Activated CD8-positive, alpha-beta T cell treated with anti-CD3 and anti-CD28 coated beads for 36 hours (primary cell): Measurements from ENCODE around the gene KNDC1. TPM values are rescaled to one million over a fixed set of nuclear protein-coding genes. Genes with fewer than 3 reads are reported as not detected.
"Not testable (repeated sequence)": the region's sequence is repeated elsewhere in the genome, so short reads cannot be mapped to it uniquely, and the experiment has no call there.

ENCODE experiments used
- ATAC-seq: fragments of 200-7000 bp; cut with Tn5 transposase; one replicate; pipeline ENCODE4 v1.10.0; 2021; ENCODE audit warnings: mild to moderate bottlenecking, moderate library complexity
- CTCF ChIA-PET: fragments of 350-600 bp; sonication (Branson Sonifier 250); formaldehyde crosslinking; loops from one replicate; lab custom pipeline; 2021; ENCODE audit warnings: antibody characterized with exemption; lab: Charles Lee
- POLR2A ChIA-PET: fragments of 350-600 bp; sonication (Branson Sonifier 250); formaldehyde crosslinking; loops from one replicate; lab custom pipeline; 2021; ENCODE audit warnings: antibody characterized with exemption; lab: Charles Lee
- DNase-seq: peaks from one replicate; pipeline ENCODE4 v3.0.0-alpha.2; 2020
- H3K27ac Mint-ChIP-seq: one replicate; pipeline ENCODE4 v1.8.0; 2021; ENCODE audit warnings: mild to moderate bottlenecking, mixed read lengths
- H3K27me3 Mint-ChIP-seq: one replicate; pipeline ENCODE4 v1.8.0; 2021; ENCODE audit warnings: mixed read lengths
- H3K36me3 Mint-ChIP-seq: one replicate; pipeline ENCODE4 v1.8.0; 2021; ENCODE audit warnings: low read depth, mixed read lengths
- H3K4me1 Mint-ChIP-seq: one replicate; pipeline ENCODE4 v1.8.0; 2021; ENCODE audit warnings: low read depth, mixed read lengths
- H3K4me3 Mint-ChIP-seq: one replicate; pipeline ENCODE4 v1.8.0; 2021; ENCODE audit warnings: mild to moderate bottlenecking, moderate library complexity, mixed read lengths
- H3K9me3 Mint-ChIP-seq: one replicate; pipeline ENCODE4 v1.8.0; 2021; ENCODE audit warnings: mixed read lengths
- intact Hi-C: fragments of 100-400 bp; cut with micrococcal nuclease; formaldehyde crosslinking; loops from one replicate; pipeline ENCODE4 v1.10.0; 2022
- total RNA-seq, 2 experiments: library from RNA; stranded (reverse); gene quantifications; one replicate each; pipeline ENCODE4 v1.2.3, GENCODE V29; 2021
- TF ChIP-seq, protein P1 (sequence below): fragments of 200-600 bp; IDR thresholded peaks from one replicate; pipeline ENCODE4 v1.8.0; 2022; ENCODE audit warnings: antibody characterized with exemption, mild to moderate bottlenecking

Gene KNDC1
- total RNA-seq, 2 experiments from 2014 or later: not detected

DNA sequence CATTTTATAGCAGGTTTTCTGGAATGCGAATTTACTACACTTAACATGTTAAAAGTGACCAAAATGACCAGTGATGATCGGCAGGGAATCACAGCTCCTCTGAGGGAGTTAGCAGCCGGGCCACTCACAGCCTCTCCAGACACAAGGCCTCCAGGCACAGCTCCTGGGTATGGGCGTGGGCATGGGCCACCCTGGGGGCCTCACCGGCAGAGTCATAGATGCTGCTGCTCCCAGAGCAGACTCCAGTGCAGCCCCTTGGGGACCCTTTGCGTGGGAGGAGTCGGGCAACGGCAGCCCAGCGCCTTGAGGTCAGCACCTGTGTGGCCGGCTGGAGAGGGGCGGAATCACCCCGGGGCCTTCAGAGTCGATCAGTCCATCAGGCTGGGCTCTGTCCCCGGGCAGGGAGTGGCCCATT is 8.6 kb downstream of the KNDC1 start:
- CTCF ChIA-PET: no interaction called here
- no peak for ATAC-seq
- Mint-ChIP-seq H3K27me3 (peaks cover 11% of the 10 kb centered on the region), H3K27ac (no peak overlapping the region), H3K9me3 (no peaks in the 10 kb centered on the region), H3K36me3 (no peaks in the 10 kb centered on the region), H3K4me1 (no peaks in the 10 kb centered on the region), H3K4me3 (no peak overlapping the region)
- TF ChIP-seq, protein P1, sequence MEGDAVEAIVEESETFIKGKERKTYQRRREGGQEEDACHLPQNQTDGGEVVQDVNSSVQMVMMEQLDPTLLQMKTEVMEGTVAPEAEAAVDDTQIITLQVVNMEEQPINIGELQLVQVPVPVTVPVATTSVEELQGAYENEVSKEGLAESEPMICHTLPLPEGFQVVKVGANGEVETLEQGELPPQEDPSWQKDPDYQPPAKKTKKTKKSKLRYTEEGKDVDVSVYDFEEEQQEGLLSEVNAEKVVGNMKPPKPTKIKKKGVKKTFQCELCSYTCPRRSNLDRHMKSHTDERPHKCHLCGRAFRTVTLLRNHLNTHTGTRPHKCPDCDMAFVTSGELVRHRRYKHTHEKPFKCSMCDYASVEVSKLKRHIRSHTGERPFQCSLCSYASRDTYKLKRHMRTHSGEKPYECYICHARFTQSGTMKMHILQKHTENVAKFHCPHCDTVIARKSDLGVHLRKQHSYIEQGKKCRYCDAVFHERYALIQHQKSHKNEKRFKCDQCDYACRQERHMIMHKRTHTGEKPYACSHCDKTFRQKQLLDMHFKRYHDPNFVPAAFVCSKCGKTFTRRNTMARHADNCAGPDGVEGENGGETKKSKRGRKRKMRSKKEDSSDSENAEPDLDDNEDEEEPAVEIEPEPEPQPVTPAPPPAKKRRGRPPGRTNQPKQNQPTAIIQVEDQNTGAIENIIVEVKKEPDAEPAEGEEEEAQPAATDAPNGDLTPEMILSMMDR: no peak
- POLR2A ChIA-PET: no interaction called here
- intact Hi-C loops: no loop called here
- DNase-seq: no peak

DNA sequence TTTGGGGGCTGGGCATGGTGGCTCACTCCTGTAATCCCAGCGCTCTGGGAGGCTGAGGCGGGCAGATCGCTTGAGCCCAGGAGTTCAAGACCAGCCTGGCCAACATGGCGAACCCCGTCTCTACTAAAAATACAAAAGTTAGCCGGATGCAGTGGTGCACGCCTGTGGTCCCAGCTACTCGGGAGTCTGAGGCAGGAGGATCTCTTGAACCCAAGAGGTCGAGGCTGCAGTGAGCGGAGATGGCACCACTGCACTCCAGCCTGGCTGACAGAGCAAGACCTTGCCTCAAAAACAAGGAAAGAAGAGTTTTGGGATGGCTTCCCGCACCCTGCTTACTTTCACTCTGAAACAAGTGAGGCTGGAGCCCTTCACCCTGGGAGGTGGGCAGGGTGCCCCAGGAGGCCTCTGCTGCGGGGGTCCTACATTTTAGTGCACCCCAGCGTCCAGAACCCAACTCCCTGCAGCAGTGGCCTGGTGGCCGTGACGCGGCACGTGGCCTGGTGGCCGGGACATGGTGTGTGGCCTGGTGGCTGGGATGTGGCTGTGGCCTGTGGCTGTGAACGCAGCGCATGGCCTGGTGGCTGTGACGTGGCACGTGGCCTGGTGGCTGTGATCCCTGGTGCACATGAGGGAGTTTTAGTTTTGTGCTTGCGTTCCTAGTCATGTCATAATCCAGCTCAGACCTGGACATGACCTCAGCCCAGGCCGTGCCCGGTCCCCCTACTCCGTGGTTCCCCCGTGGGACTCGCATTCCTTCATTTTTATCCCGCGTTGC is 9.3 kb downstream of the KNDC1 start:
- intact Hi-C loops: no loop called here
- ChIA-PET CTCF (no interaction called here), POLR2A (no interaction called here)
- peaks cover 11% of the 10 kb centered on the region for H3K27me3 Mint-ChIP-seq
- H3K27ac Mint-ChIP-seq: no peak overlapping the region
- DNase-seq (no peak), ATAC-seq (no peak)
- TF ChIP-seq, protein P1: no peak
- no peaks in the 10 kb centered on the region for H3K36me3 Mint-ChIP-seq
- H3K4me1 Mint-ChIP-seq: no peaks in the 10 kb centered on the region
- no peaks in the 10 kb centered on the region for H3K9me3 Mint-ChIP-seq
- no peak overlapping the region for H3K4me3 Mint-ChIP-seq

DNA sequence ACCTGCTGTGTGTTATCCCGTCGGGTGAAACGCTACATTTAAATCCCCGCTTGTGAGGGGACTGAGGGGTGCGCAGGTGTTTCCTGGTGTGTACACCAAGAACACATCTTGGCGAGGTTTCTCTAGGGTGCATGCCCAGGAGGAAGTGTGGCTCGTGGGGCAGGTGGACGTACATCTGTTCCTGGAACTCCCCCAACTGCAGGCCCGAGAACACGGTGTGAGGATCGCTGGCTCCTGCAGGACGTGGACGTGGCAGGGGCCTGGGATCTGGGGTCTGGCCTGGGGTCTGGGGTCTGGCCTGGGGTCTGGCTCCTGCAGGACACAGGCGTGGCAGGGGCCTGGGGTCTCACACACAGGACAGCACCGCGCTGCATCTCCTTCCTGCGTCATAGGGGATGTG is 10.1 kb downstream of the KNDC1 start:
- CTCF ChIA-PET: no interaction called here
- DNase-seq (no peak), ATAC-seq (no peak)
- intact Hi-C loops: no loop called here
- Mint-ChIP-seq H3K9me3 (no peaks in the 10 kb centered on the region), H3K27ac (no peak overlapping the region), H3K4me1 (no peaks in the 10 kb centered on the region), H3K4me3 (no peak overlapping the region), H3K36me3 (no peaks in the 10 kb centered on the region), H3K27me3 (peaks cover 13% of the 10 kb centered on the region)
- POLR2A ChIA-PET: no interaction called here
- TF ChIP-seq, protein P1: no peak

DNA sequence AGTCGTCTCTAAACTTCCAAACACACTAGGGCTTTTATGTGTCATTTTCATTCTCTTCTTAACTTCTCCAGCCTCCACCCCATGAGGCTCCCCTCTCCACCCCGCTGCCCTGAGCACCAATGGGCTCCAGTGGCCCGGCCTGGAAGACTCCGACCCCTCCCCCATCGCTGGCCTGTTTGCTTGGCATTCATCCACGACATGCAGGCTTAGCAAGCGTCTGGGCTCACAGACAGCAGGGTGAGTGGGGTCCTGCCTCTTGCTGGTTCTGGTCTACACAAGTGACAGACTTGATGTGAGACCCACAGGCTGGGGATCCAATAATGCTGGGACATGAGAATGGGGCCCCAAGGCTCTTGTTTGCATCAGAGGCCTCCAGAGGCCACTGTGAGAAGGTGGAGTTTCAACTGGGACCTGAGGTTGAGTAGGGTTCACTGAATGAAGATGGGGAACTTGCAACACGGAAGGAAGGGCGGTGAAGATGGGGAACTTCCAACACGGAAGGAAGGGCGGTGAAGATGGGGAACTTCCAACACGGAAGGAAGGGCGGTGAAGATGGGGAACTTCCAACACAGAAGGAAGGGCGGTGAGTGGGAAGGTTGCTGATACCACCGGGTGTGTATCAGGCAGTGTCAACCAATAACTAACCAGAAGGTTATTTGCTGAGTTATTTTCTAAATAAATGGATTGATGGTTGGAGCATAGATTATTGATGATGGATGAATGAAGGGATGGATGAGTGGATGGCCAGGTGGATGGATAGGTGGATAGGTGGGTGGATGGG is 14.0 kb downstream of the KNDC1 start:
- TF ChIP-seq, protein P1: no peak
- intact Hi-C loops: no loop called here

DNA sequence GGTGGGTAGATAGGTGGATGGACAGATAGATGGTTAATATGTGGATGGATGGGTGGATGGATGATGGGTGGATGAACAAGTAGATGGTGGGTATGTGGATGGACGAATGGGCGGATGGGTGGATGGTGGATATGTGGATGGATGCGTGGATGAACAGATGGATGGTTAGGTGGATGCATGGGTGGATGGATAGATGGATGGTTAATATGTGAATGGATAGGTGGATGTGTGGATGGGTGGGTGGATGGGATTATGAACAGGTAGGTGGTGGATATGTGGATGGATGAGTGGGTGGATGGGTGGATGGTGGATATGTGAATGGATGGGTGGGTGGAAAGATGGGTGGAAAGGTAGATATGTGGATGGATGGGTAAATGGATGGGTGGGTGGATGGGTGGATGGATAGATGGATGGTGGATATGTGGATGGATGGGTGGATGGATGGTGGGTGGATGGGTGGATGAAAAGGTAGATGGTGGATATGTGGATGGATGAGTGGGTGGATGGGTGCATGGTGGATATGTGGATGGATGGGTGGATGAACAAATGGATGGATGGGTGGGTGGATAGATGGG is 14.8 kb downstream of the KNDC1 start:
- no peak overlapping the region for H3K4me3 Mint-ChIP-seq
- intact Hi-C loops: no loop called here
- DNase-seq (no peak), ATAC-seq (no peak)
- H3K36me3 Mint-ChIP-seq: no peaks in the 10 kb centered on the region
- H3K27me3 Mint-ChIP-seq: peaks cover 13% of the 10 kb centered on the region
- ChIA-PET POLR2A (no interaction called here), CTCF (no interaction called here)
- peaks cover 11% of the 10 kb centered on the region for H3K9me3 Mint-ChIP-seq
- H3K27ac Mint-ChIP-seq: no peak overlapping the region
- H3K4me1 Mint-ChIP-seq: no peaks in the 10 kb centered on the region
- TF ChIP-seq, protein P1: no peak

More for the DNA sequence above, 14.0 kb downstream of the KNDC1 start:
- no peak for DNase-seq
- CTCF ChIA-PET: no interaction called here
- Mint-ChIP-seq H3K4me3 (no peak overlapping the region), H3K4me1 (no peaks in the 10 kb centered on the region), H3K27ac (no peak overlapping the region), H3K36me3 (no peaks in the 10 kb centered on the region), H3K27me3 (peaks cover 13% of the 10 kb centered on the region), H3K9me3 (peaks cover 11% of the 10 kb centered on the region)
- POLR2A ChIA-PET: no interaction called here
- ATAC-seq: no peak

DNA sequence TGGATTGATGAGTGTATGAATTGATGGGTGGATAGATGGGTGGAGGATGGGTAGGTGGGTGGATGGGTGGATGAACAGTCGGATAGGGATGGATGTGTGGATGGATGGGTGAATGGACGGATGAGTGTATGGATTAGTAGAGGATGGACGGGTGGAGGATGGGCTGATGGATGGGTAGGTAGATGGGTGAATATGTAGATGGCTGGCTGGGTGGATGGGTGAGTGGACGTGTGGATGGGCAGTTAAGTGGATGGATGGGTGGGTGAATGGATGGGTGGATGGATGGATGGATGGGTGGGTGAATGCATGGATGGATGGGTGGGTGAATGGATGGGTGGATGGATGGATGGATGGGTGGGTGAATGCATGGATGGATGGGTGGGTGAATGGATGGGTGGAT is 15.6 kb downstream of the KNDC1 start:
- H3K27me3 Mint-ChIP-seq: peaks cover 13% of the 10 kb centered on the region
- ATAC-seq, H3K36me3 Mint-ChIP-seq, H3K27ac Mint-ChIP-seq, POLR2A ChIA-PET, intact Hi-C loops, H3K4me3 Mint-ChIP-seq, H3K4me1 Mint-ChIP-seq, DNase-seq, CTCF ChIA-PET: not testable (repeated sequence)
- H3K9me3 Mint-ChIP-seq: peaks cover 11% of the 10 kb centered on the region
